ENCODE data around the gene YIPF2. TPM values are rescaled to one million over a fixed set of nuclear protein-coding genes. Genes with fewer than 3 reads are reported as not detected.

YIPF2 gene
- total RNA-seq, 2 donors from 2014 or later = 55.6 to 62.6 TPM

- Histone ChIP-seq H3K27ac (ENCODE audit: low read depth, low read length) (no peak overlapping the region), H3K4me1 (ENCODE audit: control insufficient read depth, insufficient read depth, low read length) (no peaks in the 10 kb centered on the region), H3K27me3 (ENCODE audit: control insufficient read depth, insufficient read depth, low read length, poor library complexity, severe bottlenecking) (no peaks in the 10 kb centered on the region), H3K9ac (ENCODE audit: extremely low read depth, low read length, poor library complexity, severe bottlenecking) (no peak overlapping the region), H3K36me3 (ENCODE audit: control insufficient read depth, insufficient read depth, low read length) (peaks cover 10% of the 10 kb centered on the region), H3K4me3 (ENCODE audit: low read length) (no peak overlapping the region), H3K9me3 (ENCODE audit: control insufficient read depth, low read length) (no peaks in the 10 kb centered on the region)
- Mint-ChIP-seq H3K4me1 (peaks cover 21% of the 10 kb centered on the region), H3K27ac (peak overlapping the region; percentile 72), H3K9me3 (no peaks in the 10 kb centered on the region), H3K4me3 (no peak overlapping the region), H3K27me3 (ENCODE audit: insufficient read depth) (no peaks in the 10 kb centered on the region), H3K36me3 (ENCODE audit: low read depth) (peaks cover 14% of the 10 kb centered on the region)
- TF ChIP-seq, protein P1, sequence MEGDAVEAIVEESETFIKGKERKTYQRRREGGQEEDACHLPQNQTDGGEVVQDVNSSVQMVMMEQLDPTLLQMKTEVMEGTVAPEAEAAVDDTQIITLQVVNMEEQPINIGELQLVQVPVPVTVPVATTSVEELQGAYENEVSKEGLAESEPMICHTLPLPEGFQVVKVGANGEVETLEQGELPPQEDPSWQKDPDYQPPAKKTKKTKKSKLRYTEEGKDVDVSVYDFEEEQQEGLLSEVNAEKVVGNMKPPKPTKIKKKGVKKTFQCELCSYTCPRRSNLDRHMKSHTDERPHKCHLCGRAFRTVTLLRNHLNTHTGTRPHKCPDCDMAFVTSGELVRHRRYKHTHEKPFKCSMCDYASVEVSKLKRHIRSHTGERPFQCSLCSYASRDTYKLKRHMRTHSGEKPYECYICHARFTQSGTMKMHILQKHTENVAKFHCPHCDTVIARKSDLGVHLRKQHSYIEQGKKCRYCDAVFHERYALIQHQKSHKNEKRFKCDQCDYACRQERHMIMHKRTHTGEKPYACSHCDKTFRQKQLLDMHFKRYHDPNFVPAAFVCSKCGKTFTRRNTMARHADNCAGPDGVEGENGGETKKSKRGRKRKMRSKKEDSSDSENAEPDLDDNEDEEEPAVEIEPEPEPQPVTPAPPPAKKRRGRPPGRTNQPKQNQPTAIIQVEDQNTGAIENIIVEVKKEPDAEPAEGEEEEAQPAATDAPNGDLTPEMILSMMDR (conservative IDR thresholded peaks at IDR 0.05) = peak; percentile 66
- no peak for DNase-seq
- whole genome bisulfite sequencing, 2 experiments (ENCODE audit: insufficient coverage in 1 of 2, insufficient read length in 1 of 2) = 89 to 94% methylated on average over 2 to 4 of the region's 4 CpGs
Measured at GRCh38 chr19:10964903-10965302, 36.5 kb upstream of the YIPF2 start.

- Histone ChIP-seq H3K9me3 (ENCODE audit: control insufficient read depth, low read length) (no peaks in the 10 kb centered on the region), H3K27ac (ENCODE audit: low read depth, low read length) (no peak overlapping the region), H3K36me3 (ENCODE audit: control insufficient read depth, insufficient read depth, low read length) (peaks cover 10% of the 10 kb centered on the region), H3K4me1 (ENCODE audit: control insufficient read depth, insufficient read depth, low read length) (no peaks in the 10 kb centered on the region), H3K4me3 (ENCODE audit: low read length) (no peak overlapping the region), H3K27me3 (ENCODE audit: control insufficient read depth, insufficient read depth, low read length, poor library complexity, severe bottlenecking) (no peaks in the 10 kb centered on the region), H3K9ac (ENCODE audit: extremely low read depth, low read length, poor library complexity, severe bottlenecking) (no peak overlapping the region)
- no peak overlapping the region for H3K27ac Mint-ChIP-seq
- H3K9me3 Mint-ChIP-seq = no peaks in the 10 kb centered on the region
- H3K4me1 Mint-ChIP-seq = peaks cover 21% of the 10 kb centered on the region
- TF ChIP-seq, protein P1 (conservative IDR thresholded peaks at IDR 0.05) = no peak
- peaks cover 14% of the 10 kb centered on the region for H3K36me3 Mint-ChIP-seq (ENCODE audit: low read depth)
- no peak overlapping the region for H3K4me3 Mint-ChIP-seq
- no peak for DNase-seq
- WGBS, 2 experiments (ENCODE audit: insufficient coverage in 1 of 2, insufficient read length in 1 of 2) = 97 to 100% methylated on average over 2 to 4 of the region's 4 CpGs
- H3K27me3 Mint-ChIP-seq (ENCODE audit: insufficient read depth) = no peaks in the 10 kb centered on the region
Measured at GRCh38 chr19:10963865-10964264, 35.4 kb upstream of the YIPF2 start.

DNA sequence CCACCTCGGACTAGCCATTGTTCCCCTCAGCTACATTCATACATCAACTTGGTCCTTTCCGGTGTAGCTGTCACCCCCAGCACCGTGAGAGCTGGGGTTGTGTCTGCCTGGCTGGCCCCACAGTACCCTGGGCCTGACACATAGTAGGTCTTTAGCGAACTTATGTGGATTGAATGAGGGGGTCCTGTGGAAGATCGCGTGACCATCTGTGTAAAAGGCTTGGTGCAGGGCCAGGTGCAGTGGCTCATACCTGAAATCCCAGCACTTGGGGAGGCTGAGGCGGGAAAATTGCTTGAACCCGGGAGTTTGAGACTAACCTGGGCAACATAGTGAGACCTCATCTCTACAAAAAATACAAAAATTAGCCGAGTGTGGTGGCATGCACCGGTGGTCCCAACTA lies 34.4 kb upstream of the YIPF2 start:
- Mint-ChIP-seq H3K9me3 (no peaks in the 10 kb centered on the region), H3K27me3 (ENCODE audit: insufficient read depth) (no peaks in the 10 kb centered on the region), H3K27ac (peak overlapping the region; percentile 85), H3K36me3 (ENCODE audit: low read depth) (peaks cover 14% of the 10 kb centered on the region), H3K4me3 (peak overlapping the region; percentile 96), H3K4me1 (peaks cover 15% of the 10 kb centered on the region)
- Histone ChIP-seq H3K27ac (ENCODE audit: low read depth, low read length) (no peak overlapping the region), H3K9me3 (ENCODE audit: control insufficient read depth, low read length) (no peaks in the 10 kb centered on the region), H3K9ac (ENCODE audit: extremely low read depth, low read length, poor library complexity, severe bottlenecking) (no peak overlapping the region), H3K4me3 (ENCODE audit: low read length) (peak overlapping the region; percentile 99), H3K27me3 (ENCODE audit: control insufficient read depth, insufficient read depth, low read length, poor library complexity, severe bottlenecking) (no peaks in the 10 kb centered on the region), H3K36me3 (ENCODE audit: control insufficient read depth, insufficient read depth, low read length) (peaks cover 10% of the 10 kb centered on the region), H3K4me1 (ENCODE audit: control insufficient read depth, insufficient read depth, low read length) (no peaks in the 10 kb centered on the region)
- no peak for DNase-seq
- TF ChIP-seq, protein P1 (conservative IDR thresholded peaks at IDR 0.05) = no peak
- WGBS, 2 experiments (ENCODE audit: insufficient coverage in 1 of 2, insufficient read length in 1 of 2) = 95 to 96% methylated on average over 6 to 10 of the region's 10 CpGs
